Tibial artery (tissue), 4 donors: ENCODE results near the gene PROSER1.
"Not testable (repeated sequence)": the region's sequence is repeated elsewhere in the genome, so short reads cannot be mapped to it uniquely, and the experiment has no call there.

ENCODE experiments used
- DNase-seq, 2 donors: peaks; one replicate each; pipeline ENCODE4 v3.0.0-alpha.2; 2019
- H3K27ac ChIP-seq, 2 donors: fragments of 200-600 bp; sonication (generic) in 1 of 2; 1 replicate in 1 of 2; 2 replicates in 1 of 2; pipeline ENCODE4 v1.5.1; 2018 to 2019; ENCODE audit warnings: mild to moderate bottlenecking in 1 of 2
- H3K27me3 ChIP-seq, 2 donors: fragments of 200-600 bp; sonication (generic) in 1 of 2; one replicate each; pipeline versions ENCODE4 v1.5.1 to v1.6.0; 2016 to 2019
- H3K36me3 ChIP-seq, 3 donors: fragments of 200-600 bp; sonication (generic) in 2 of 3; one replicate each; pipeline ENCODE4 v1.5.1; 2016 to 2019; ENCODE audit warnings: mild to moderate bottlenecking in 2 of 3
- H3K4me1 ChIP-seq, 4 donors: fragments of 200-600 bp; sonication (generic) in 2 of 4; 1 replicate in 3 of 4; 2 replicates in 1 of 4; pipeline ENCODE4 v1.5.1; 2016 to 2019
- H3K4me3 ChIP-seq, 2 donors: fragments of 200-600 bp; sonication (generic) in 1 of 2; 1 replicate in 1 of 2; 2 replicates in 1 of 2; pipeline ENCODE4 v1.5.1; 2018 to 2019; ENCODE audit warnings: mild to moderate bottlenecking in 2 of 2
- H3K9me3 ChIP-seq, 3 donors: fragments of 200-600 bp; sonication (generic) in 1 of 3; one replicate each; pipeline ENCODE4 v1.5.1; 2016 to 2019
- CTCF ChIP-seq, 2 experiments: fragments of 200-600 bp in 1 of 2; fragments of 450-650 bp in 1 of 2; IDR thresholded peaks; one replicate each; pipeline ENCODE4 v1.5.1; 2017 to 2019; ENCODE audit warnings: antibody characterized with exemption in 2 of 2, mild to moderate bottlenecking in 1 of 2, moderate library complexity in 1 of 2
- intact Hi-C: fragments of 100-400 bp; cut with DNase I; formaldehyde crosslinking; loops from one replicate; pipeline ENCODE4 v1.15.0; 2023; ENCODE audit warnings: low total_unique reads

Gene PROSER1

GRCh38 chr13:39037880-39038568 lies at the start of gene PROSER1, which contains the start of gene NHLRC3:
Gene PROSER1 (minus strand): TSS chr13:39038089. CDS start chr13:39037242, 847 bp downstream.
Gene NHLRC3 (plus strand): TSS chr13:39038456. CDS start chr13:39038640, 184 bp downstream.
- Histone ChIP-seq H3K36me3 (no peaks in the 10 kb centered on the region), H3K9me3 (no peaks in the 10 kb centered on the region), H3K27ac (peak within 1 kb of the TSS; percentile 78 to 84), H3K4me3 (peak within 1 kb of the TSS; percentile 75 to 92), H3K4me1 (peaks cover 0 to 56% (median 26%) of the 10 kb centered on the region in 4 donors), H3K27me3 (no peaks in the 10 kb centered on the region)
- TF ChIP-seq CTCF (IDR thresholded peaks at IDR 0.05) = peak in 1 of 2 experiments; percentile 45
- intact Hi-C loops = no loop called here
- DNase-seq = peak; percentile 96

GRCh38 chr13:39086251-39086945 lies 48.5 kb upstream of the PROSER1 start:
- H3K27me3 ChIP-seq, H3K9me3 ChIP-seq, H3K4me3 ChIP-seq, intact Hi-C loops, H3K36me3 ChIP-seq, DNase-seq, H3K27ac ChIP-seq, H3K4me1 ChIP-seq: not testable (repeated sequence)

- H3K36me3 ChIP-seq = no peaks in the 10 kb centered on the region
- TF ChIP-seq CTCF (IDR thresholded peaks at IDR 0.05) = no peak
- peaks cover 0 to 13% of the 10 kb centered on the region in 2 donors for H3K27me3 ChIP-seq
- no peak for DNase-seq
- no peak overlapping the region for H3K4me3 ChIP-seq
- H3K4me1 ChIP-seq = no peaks in the 10 kb centered on the region
- intact Hi-C loops = no loop called here
- no peaks in the 10 kb centered on the region for H3K9me3 ChIP-seq
- H3K27ac ChIP-seq = no peak overlapping the region
Measured at GRCh38 chr13:39073983-39074382, 36.1 kb upstream of the PROSER1 start.

DNA sequence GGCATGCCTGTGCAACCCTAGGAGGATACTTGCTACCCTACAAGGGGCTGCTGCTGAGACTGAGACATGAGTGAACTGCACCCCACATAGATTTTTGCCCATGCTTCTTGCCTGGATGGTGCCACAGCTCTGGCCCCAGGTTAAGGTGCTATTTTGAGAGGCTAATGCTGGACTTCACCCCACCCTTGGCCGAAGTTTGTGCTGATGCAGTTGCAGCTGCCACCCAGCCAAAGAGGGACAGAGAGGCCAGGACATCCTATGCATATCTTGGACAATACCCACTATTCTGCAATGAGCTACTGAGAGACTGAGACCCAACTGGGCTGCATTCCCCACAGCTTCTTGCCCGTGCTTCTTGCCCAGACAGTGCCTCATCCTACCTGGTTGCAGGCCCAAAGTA lies 35.0 kb upstream of the PROSER1 start:
- no peaks in the 10 kb centered on the region for H3K4me1 ChIP-seq
- no peaks in the 10 kb centered on the region for H3K9me3 ChIP-seq
- no peak for TF ChIP-seq CTCF (IDR thresholded peaks at IDR 0.05)
- H3K36me3 ChIP-seq = no peaks in the 10 kb centered on the region
- intact Hi-C loops = no loop called here
- H3K27me3 ChIP-seq = peaks cover 0 to 13% of the 10 kb centered on the region in 2 donors
- no peak overlapping the region for H3K4me3 ChIP-seq
- H3K27ac ChIP-seq = no peak overlapping the region
- no peak for DNase-seq

- no peaks in the 10 kb centered on the region for H3K27me3 ChIP-seq
- no peak for DNase-seq
- intact Hi-C loops = no loop called here
- no peak for TF ChIP-seq CTCF (IDR thresholded peaks at IDR 0.05)
- H3K9me3 ChIP-seq = no peaks in the 10 kb centered on the region
- peaks cover 0 to 8% (median 7%) of the 10 kb centered on the region in 3 donors for H3K36me3 ChIP-seq
- H3K4me1 ChIP-seq = no peaks in the 10 kb centered on the region
- H3K4me3 ChIP-seq = no peak overlapping the region
- H3K27ac ChIP-seq = no peak overlapping the region
Measured at GRCh38 chr13:39062004-39062403, 24.1 kb upstream of the PROSER1 start.

DNA sequence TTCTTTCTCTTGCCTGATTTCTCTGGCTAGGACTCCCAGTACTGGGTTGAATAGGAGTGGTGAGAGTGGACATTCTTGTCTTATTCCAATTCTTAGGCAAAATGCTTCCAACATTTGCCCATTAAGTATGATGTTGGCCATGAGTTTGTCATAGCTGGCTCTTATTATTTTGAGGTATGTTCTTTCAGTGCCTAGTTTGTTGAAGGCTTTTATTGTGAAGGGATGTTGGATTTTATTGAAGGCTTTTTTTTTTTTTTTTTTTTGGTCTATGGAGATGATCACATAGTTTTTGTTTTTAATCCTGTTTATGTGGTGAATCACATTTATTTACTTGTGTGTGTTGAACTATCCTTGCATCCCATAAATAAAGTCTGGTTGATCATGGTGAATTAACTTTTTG lies 20.2 kb upstream of the PROSER1 start:
- Histone ChIP-seq H3K27me3 (no peaks in the 10 kb centered on the region), H3K27ac (no peak overlapping the region), H3K9me3 (no peaks in the 10 kb centered on the region), H3K36me3 (peaks cover 0 to 6% (median 5%) of the 10 kb centered on the region in 3 donors), H3K4me3 (no peak overlapping the region), H3K4me1 (no peaks in the 10 kb centered on the region)
- no peak for DNase-seq
- intact Hi-C loops = no loop called here
- TF ChIP-seq CTCF (IDR thresholded peaks at IDR 0.05) = no peak
